HepG2 (cell line): ENCODE data around the gene NSMCE1. TPM values are rescaled to one million over a fixed set of nuclear protein-coding genes. Genes with fewer than 3 reads are reported as not detected.
A peak's percentile ranks its signal among the peaks of the same experiment; 100 is the strongest.

ENCODE experiments used
- AGO2 ChIP-seq: fragments of 200-400 bp; formaldehyde crosslinking; optimal IDR thresholded peaks from 2 replicates; pipeline ENCODE3; 2017; ENCODE audit warnings: mild to moderate bottlenecking, low read depth, low read length, moderate library complexity
- GABPB1 ChIP-seq: IDR thresholded peaks from 2 replicates; pipeline ENCODE4 v1.6.1; 2016; ENCODE audit warnings: mild to moderate bottlenecking, missing genetic modification reagents, moderate library complexity, missing compliant biosample characterization
- KDM4B ChIP-seq: sonication (generic); formaldehyde crosslinking; IDR thresholded peaks from 2 replicates; pipeline ENCODE4 v1.4.0; 2020; ENCODE audit warnings: missing genetic modification reagents
- NCOA2 ChIP-seq: sonication (generic); formaldehyde crosslinking; IDR thresholded peaks from 2 replicates; pipeline ENCODE4 v1.8.0; 2022; ENCODE audit warnings: inconsistent platforms
- NFATC3 ChIP-seq: sonication (generic); formaldehyde crosslinking; IDR thresholded peaks from 2 replicates; pipeline ENCODE4 v1.5.1; 2020; ENCODE audit warnings: mild to moderate bottlenecking, missing genetic modification reagents
- NR2C2 ChIP-seq: sonication (generic); formaldehyde crosslinking; IDR thresholded peaks from 2 replicates; pipeline ENCODE4 v1.4.0; 2020; ENCODE audit warnings: missing genetic modification reagents, mild to moderate bottlenecking, moderate library complexity, borderline replicate concordance
- TSC22D2 ChIP-seq: sonication (generic); formaldehyde crosslinking; IDR thresholded peaks from 2 replicates; pipeline ENCODE4 v1.5.1; 2020; ENCODE audit warnings: missing genetic modification reagents, mild to moderate bottlenecking, borderline replicate concordance
- YEATS2 ChIP-seq: sonication (generic); formaldehyde crosslinking; IDR thresholded peaks from 2 replicates; pipeline ENCODE4 v1.4.0; 2020; ENCODE audit warnings: missing genetic modification reagents, borderline replicate concordance
- YEATS4 ChIP-seq: sonication (generic); formaldehyde crosslinking; IDR thresholded peaks from 2 replicates; pipeline ENCODE4 v1.4.0; 2020; ENCODE audit warnings: missing genetic modification reagents, borderline replicate concordance
- ZNF224 ChIP-seq: sonication (generic); formaldehyde crosslinking; IDR thresholded peaks from 2 replicates; pipeline ENCODE4 v1.5.0; 2020; ENCODE audit warnings: mild to moderate bottlenecking, missing genetic modification reagents
- ZNF281 ChIP-seq: sonication (generic); formaldehyde crosslinking; IDR thresholded peaks from 2 replicates; pipeline ENCODE4 v1.4.0; 2020; ENCODE audit warnings: missing genetic modification reagents, borderline replicate concordance
- ZNF430 ChIP-seq: sonication (generic); formaldehyde crosslinking; IDR thresholded peaks from 2 replicates; pipeline ENCODE4 v1.9.0; 2021; ENCODE audit warnings: mild to moderate bottlenecking, missing genetic modification reagents
- ZNF687 ChIP-seq: sonication (generic); formaldehyde crosslinking; IDR thresholded peaks from 2 replicates; pipeline ENCODE4 v1.5.1; 2020; ENCODE audit warnings: mild to moderate bottlenecking, missing genetic modification reagents, moderate library complexity
- ZNF761 ChIP-seq: sonication (generic); formaldehyde crosslinking; conservative IDR thresholded peaks from 2 replicates; pipeline ENCODE4 v1.4.0; 2020; ENCODE audit warnings: mild to moderate bottlenecking, missing genetic modification reagents
- polyA plus RNA-seq, 8 experiments: library from polyadenylated mRNA; depleted of rRNA in 3 of 8; stranded (reverse) in 7 of 8; unstranded in 1 of 8; fragments of >200 nt; fragmentation: Illumina TruSeq in 4 of 8; extraction: Trizol in 4 of 8; gene quantifications; 2 replicates each; pipeline versions ENCODE4 v1.2.1 to v1.2.3, GENCODE V29; 2011 to 2016; ENCODE audit warnings: low read depth in 4 of 8, missing spikeins in 1 of 8, mixed read lengths in 1 of 8; ENCODE audit not compliant: insufficient read depth in 1 of 8
- total RNA-seq, 5 experiments: library from RNA; depleted of rRNA; stranded (reverse); fragments of >200 nt; fragmentation: Illumina TruSeq; extraction: Trizol; gene quantifications; 2 replicates each; pipeline ENCODE4 v1.2.3, GENCODE V29; 2016; ENCODE audit warnings: low read depth in 1 of 5
- TF ChIP-seq, protein P1 (sequence below): sonication (generic); formaldehyde crosslinking; IDR thresholded peaks from 2 replicates; pipeline ENCODE4 v1.9.0; 2022; ENCODE audit warnings: low read depth, missing genetic modification reagents
- TF ChIP-seq, protein P2 (sequence below): sonication (generic); formaldehyde crosslinking; IDR thresholded peaks from 2 replicates; pipeline ENCODE4 v1.9.0; 2022; ENCODE audit warnings: missing genetic modification reagents, mild to moderate bottlenecking, borderline replicate concordance

The NSMCE1 gene
- total and polyA plus RNA-seq, 2 of the 13 experiments (the other 11 are each of a cell fraction or from before 2014, with no cell fraction given), result 42.7 to 52.9 TPM

DNA sequence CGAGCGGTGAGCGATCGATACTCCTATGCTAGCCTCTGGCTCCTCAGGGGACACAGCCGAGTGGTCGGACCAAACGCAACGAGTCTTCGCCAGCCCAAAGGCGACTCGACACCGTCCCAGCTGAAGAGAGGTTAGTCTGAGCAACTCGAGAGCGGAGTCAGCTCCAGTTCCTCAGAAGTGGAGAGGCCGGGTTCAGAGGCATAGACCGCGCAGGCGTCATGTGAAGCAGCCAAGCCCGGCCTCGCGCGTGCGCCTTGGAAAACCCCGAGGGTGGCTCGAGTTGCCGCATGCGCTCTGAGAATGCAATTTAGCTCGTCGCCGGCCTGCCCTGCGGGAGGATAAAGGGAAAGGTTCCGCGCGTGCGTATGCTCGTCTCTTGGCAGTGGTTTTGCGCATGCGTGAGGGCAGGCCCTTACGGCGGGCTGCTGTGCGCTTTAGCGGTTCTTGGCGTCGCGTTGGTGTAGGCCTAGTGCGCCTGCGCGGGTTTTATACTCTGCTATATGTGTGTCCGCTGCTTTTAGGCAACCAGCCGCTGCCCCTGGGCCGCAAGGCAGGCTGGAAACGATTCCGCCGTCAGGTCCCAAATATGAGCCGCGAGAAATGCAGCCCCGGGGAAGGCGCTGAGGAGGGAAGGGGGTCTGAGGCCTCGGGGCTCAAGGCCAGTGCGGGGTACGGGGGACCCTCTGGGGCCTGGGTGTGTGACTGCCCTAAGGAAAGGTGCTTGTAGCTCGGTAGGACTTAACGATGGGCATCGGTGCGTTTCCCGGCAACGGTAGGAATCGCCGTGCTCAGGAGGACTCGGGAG lies 64.9 kb downstream of the NSMCE1 start, which contains the start of gene KDM8 (continued):
- TF ChIP-seq, protein P1, sequence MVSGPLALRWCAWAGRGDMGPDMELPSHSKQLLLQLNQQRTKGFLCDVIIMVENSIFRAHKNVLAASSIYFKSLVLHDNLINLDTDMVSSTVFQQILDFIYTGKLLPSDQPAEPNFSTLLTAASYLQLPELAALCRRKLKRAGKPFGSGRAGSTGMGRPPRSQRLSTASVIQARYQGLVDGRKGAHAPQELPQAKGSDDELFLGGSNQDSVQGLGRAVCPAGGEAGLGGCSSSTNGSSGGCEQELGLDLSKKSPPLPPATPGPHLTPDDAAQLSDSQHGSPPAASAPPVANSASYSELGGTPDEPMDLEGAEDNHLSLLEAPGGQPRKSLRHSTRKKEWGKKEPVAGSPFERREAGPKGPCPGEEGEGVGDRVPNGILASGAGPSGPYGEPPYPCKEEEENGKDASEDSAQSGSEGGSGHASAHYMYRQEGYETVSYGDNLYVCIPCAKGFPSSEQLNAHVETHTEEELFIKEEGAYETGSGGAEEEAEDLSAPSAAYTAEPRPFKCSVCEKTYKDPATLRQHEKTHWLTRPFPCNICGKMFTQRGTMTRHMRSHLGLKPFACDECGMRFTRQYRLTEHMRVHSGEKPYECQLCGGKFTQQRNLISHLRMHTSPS (CRISPR knock-in tag), result peak; percentile 70; the same call in 1 of the 2 replicates
- peak; percentile 71; the same call in 1 of the 2 replicates for TF ChIP-seq ZNF430 (CRISPR knock-in tag)
- TF ChIP-seq, protein P2, sequence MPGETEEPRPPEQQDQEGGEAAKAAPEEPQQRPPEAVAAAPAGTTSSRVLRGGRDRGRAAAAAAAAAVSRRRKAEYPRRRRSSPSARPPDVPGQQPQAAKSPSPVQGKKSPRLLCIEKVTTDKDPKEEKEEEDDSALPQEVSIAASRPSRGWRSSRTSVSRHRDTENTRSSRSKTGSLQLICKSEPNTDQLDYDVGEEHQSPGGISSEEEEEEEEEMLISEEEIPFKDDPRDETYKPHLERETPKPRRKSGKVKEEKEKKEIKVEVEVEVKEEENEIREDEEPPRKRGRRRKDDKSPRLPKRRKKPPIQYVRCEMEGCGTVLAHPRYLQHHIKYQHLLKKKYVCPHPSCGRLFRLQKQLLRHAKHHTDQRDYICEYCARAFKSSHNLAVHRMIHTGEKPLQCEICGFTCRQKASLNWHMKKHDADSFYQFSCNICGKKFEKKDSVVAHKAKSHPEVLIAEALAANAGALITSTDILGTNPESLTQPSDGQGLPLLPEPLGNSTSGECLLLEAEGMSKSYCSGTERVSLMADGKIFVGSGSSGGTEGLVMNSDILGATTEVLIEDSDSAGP (CRISPR knock-in tag), result peak; percentile 96; the same call in 1 of the 2 replicates
- TF ChIP-seq NR2C2 (CRISPR knock-in tag), result peak; percentile 54; the same call in 1 of the 2 replicates
- TF ChIP-seq ZNF761 (CRISPR knock-in tag), result peak; percentile 65
- TF ChIP-seq YEATS4 (CRISPR knock-in tag), result peak; percentile 87; the same call in 1 of the 2 replicates
- peak; percentile 69; the same call in 1 of the 2 replicates for TF ChIP-seq ZNF281
- no peak for TF ChIP-seq ZNF224 (CRISPR knock-in tag)
- peak; percentile 74 for TF ChIP-seq NCOA2 (CRISPR knock-in tag)
- TF ChIP-seq GABPB1 (CRISPR knock-in tag), result peak; percentile 65; the same call in 1 of the 2 replicates
- TF ChIP-seq TSC22D2, result peak; percentile 88
- TF ChIP-seq NFATC3 (CRISPR knock-in tag), result no peak
- TF ChIP-seq YEATS2 (CRISPR knock-in tag), result peak; percentile 41
- peak; percentile 99 for TF ChIP-seq ZNF687 (CRISPR knock-in tag)
- TF ChIP-seq AGO2, result peak; percentile 83
- TF ChIP-seq KDM4B, result no peak; the same call in 1 of the 2 replicates
